SK-N-SH treated with all-trans-retinoic acid at 6 μM for 48 hours (cell line): ENCODE data around the gene BSN.

Experiments
- CREB5 ChIP-seq: fragments of 250-450 bp; sonication (Bioruptor Pico); IDR thresholded peaks from 2 replicates; pipeline ENCODE4 v1.5.1; 2020; ENCODE audit warnings: low read depth, mild to moderate bottlenecking, moderate library complexity
- CSDC2 ChIP-seq: fragments of 250-450 bp; sonication (Bioruptor Pico); IDR thresholded peaks from 2 replicates; pipeline ENCODE4 v1.5.0; 2020; ENCODE audit warnings: mild to moderate bottlenecking, moderate library complexity
- CSRNP3 ChIP-seq: fragments of 250-450 bp; sonication (Bioruptor Pico); IDR thresholded peaks from 2 replicates; pipeline ENCODE4 v1.5.1; 2021; ENCODE audit warnings: mild to moderate bottlenecking, moderate library complexity
- ESRRG ChIP-seq: fragments of 250-450 bp; sonication (Bioruptor Pico); IDR thresholded peaks from 2 replicates; pipeline ENCODE4 v1.6.1; 2021; ENCODE audit warnings: mild to moderate bottlenecking
- GLIS3 ChIP-seq: fragments of 250-450 bp; sonication (Bioruptor Pico); IDR thresholded peaks from 2 replicates; pipeline ENCODE4 v1.5.0; 2020; ENCODE audit warnings: mild to moderate bottlenecking, moderate library complexity
- OSR1 ChIP-seq: fragments of 250-450 bp; sonication (Bioruptor Pico); IDR thresholded peaks from 2 replicates; pipeline ENCODE4 v1.8.0; 2022; ENCODE audit warnings: moderate library complexity, mild to moderate bottlenecking, inconsistent platforms
- PATZ1 ChIP-seq: fragments of 250-450 bp; sonication (Bioruptor Pico); IDR thresholded peaks from 2 replicates; pipeline ENCODE4 v1.8.0; 2020; ENCODE audit warnings: mild to moderate bottlenecking, moderate library complexity, borderline replicate concordance
- PPARA ChIP-seq: fragments of 250-450 bp; sonication (Bioruptor Pico); IDR thresholded peaks from 2 replicates; pipeline ENCODE4 v1.5.0; 2020; ENCODE audit warnings: mild to moderate bottlenecking, borderline replicate concordance
- RARB ChIP-seq: fragments of 250-450 bp; sonication (Bioruptor Pico); IDR thresholded peaks from 2 replicates; pipeline ENCODE4 v1.8.0; 2021; ENCODE audit warnings: mild to moderate bottlenecking, moderate library complexity
- TOX ChIP-seq: fragments of 250-450 bp; sonication (Bioruptor Pico); IDR thresholded peaks from 2 replicates; pipeline ENCODE4 v1.8.0; 2021; ENCODE audit warnings: mild to moderate bottlenecking, moderate library complexity, borderline replicate concordance
- ZC3H10 ChIP-seq: fragments of 250-450 bp; sonication (Bioruptor Pico); IDR thresholded peaks from 2 replicates; pipeline ENCODE4 v1.5.1; 2021; ENCODE audit warnings: mild to moderate bottlenecking, moderate library complexity
- ZNF565 ChIP-seq: fragments of 450-650 bp; formaldehyde crosslinking; conservative IDR thresholded peaks from 2 replicates; pipeline ENCODE4 v1.5.0; 2020; ENCODE audit warnings: low read depth, mild to moderate bottlenecking, moderate library complexity
- ZNF70 ChIP-seq: fragments of 450-650 bp; formaldehyde crosslinking; IDR thresholded peaks from 2 replicates; pipeline ENCODE4 v1.5.0; 2020; ENCODE audit warnings: mild to moderate bottlenecking, moderate library complexity
- ZNF8 ChIP-seq: fragments of 450-650 bp; formaldehyde crosslinking; IDR thresholded peaks from 2 replicates; pipeline ENCODE4 v1.5.0; 2020; ENCODE audit warnings: mild to moderate bottlenecking, moderate library complexity

GRCh38 chr3:49654176-49654825, 100.0 kb downstream of the BSN start:
- no peak for TF ChIP-seq PPARA (CRISPR knock-in tag)
- no peak for TF ChIP-seq CSRNP3 (CRISPR knock-in tag)
- no peak for TF ChIP-seq TOX
- TF ChIP-seq RARB (CRISPR knock-in tag), result no peak
- no peak for TF ChIP-seq PATZ1 (CRISPR knock-in tag)
- no peak for TF ChIP-seq CSDC2 (CRISPR knock-in tag)
- TF ChIP-seq ZNF70 (CRISPR knock-in tag), result no peak
- TF ChIP-seq ZNF8 (CRISPR knock-in tag), result no peak
- no peak for TF ChIP-seq OSR1 (CRISPR knock-in tag)
- TF ChIP-seq ESRRG (CRISPR knock-in tag), result no peak
- TF ChIP-seq CREB5 (CRISPR knock-in tag), result no peak
- TF ChIP-seq GLIS3 (CRISPR knock-in tag), result no peak
- TF ChIP-seq ZC3H10 (CRISPR knock-in tag), result no peak
- no peak for TF ChIP-seq ZNF565 (CRISPR knock-in tag)
